ENCODE results near the gene RHBDL1.

The RHBDL1 gene

GRCh38 chr16:660459-661183 is 14.8 kb upstream of the RHBDL1 start:
- peak; percentile 35; the same call in 1 of the 2 replicates for TF ChIP-seq YY1 (IDR thresholded peaks at IDR 0.05; ENCODE audit: low read depth)
- TF ChIP-seq MAX (IDR thresholded peaks at IDR 0.05): peak; percentile 87
- no peak for TF ChIP-seq EP300 (IDR thresholded peaks at IDR 0.05; ENCODE audit: borderline replicate concordance)
- TF ChIP-seq RAD21 (IDR thresholded peaks at IDR 0.05; ENCODE audit: low read depth): peak; percentile 34
- peak; percentile 39; the same call in 1 of the 2 replicates for TF ChIP-seq TAF1 (IDR thresholded peaks at IDR 0.05; ENCODE audit: low read depth)
- peak; percentile 9; the same call in 1 of the 2 replicates for TF ChIP-seq USF1 (IDR thresholded peaks at IDR 0.05)
- no peak for TF ChIP-seq CEBPB (IDR thresholded peaks at IDR 0.05)

GRCh38 chr16:661184-661821 is 14.2 kb upstream of the RHBDL1 start:
- TF ChIP-seq CREB1 (IDR thresholded peaks at IDR 0.05; ENCODE audit: low read depth): no peak
- no peak for TF ChIP-seq TEAD4 (IDR thresholded peaks at IDR 0.05)
- TF ChIP-seq REST (IDR thresholded peaks at IDR 0.05; ENCODE audit: low read depth): no peak
- no peak for TF ChIP-seq NFIC (IDR thresholded peaks at IDR 0.05)
- no peak for TF ChIP-seq TAF1 (IDR thresholded peaks at IDR 0.05; ENCODE audit: low read depth)
- TF ChIP-seq YY1 (IDR thresholded peaks at IDR 0.05; ENCODE audit: low read depth): no peak
- no peak for TF ChIP-seq ZBTB7A (IDR thresholded peaks at IDR 0.05; ENCODE audit: low read depth)
- no peak for TF ChIP-seq RAD21 (IDR thresholded peaks at IDR 0.05; ENCODE audit: low read depth)
- TF ChIP-seq CEBPB (IDR thresholded peaks at IDR 0.05): no peak
- no peak for TF ChIP-seq EGR1 (IDR thresholded peaks at IDR 0.05)
- no peak for TF ChIP-seq EP300 (IDR thresholded peaks at IDR 0.05; ENCODE audit: borderline replicate concordance)
- no peak for TF ChIP-seq MAX (IDR thresholded peaks at IDR 0.05)
- TF ChIP-seq USF1 (IDR thresholded peaks at IDR 0.05): no peak
- no peak for TF ChIP-seq FOXM1 (IDR thresholded peaks at IDR 0.05; ENCODE audit: borderline replicate concordance, low read depth)
- TF ChIP-seq TCF12 (IDR thresholded peaks at IDR 0.05; ENCODE audit: low read depth): no peak

- TF ChIP-seq TAF1 (IDR thresholded peaks at IDR 0.05; ENCODE audit: low read depth): no peak
- TF ChIP-seq TEAD4 (IDR thresholded peaks at IDR 0.05): no peak
- TF ChIP-seq TCF12 (IDR thresholded peaks at IDR 0.05; ENCODE audit: low read depth): no peak
- no peak for TF ChIP-seq NFIC (IDR thresholded peaks at IDR 0.05)
- no peak for TF ChIP-seq MAX (IDR thresholded peaks at IDR 0.05)
- no peak for TF ChIP-seq CEBPB (IDR thresholded peaks at IDR 0.05)
- no peak for TF ChIP-seq CREB1 (IDR thresholded peaks at IDR 0.05; ENCODE audit: low read depth)
- no peak for TF ChIP-seq EP300 (IDR thresholded peaks at IDR 0.05; ENCODE audit: borderline replicate concordance)
- TF ChIP-seq EGR1 (IDR thresholded peaks at IDR 0.05): no peak
- TF ChIP-seq REST (IDR thresholded peaks at IDR 0.05; ENCODE audit: low read depth): no peak
- no peak for TF ChIP-seq RAD21 (IDR thresholded peaks at IDR 0.05; ENCODE audit: low read depth)
- no peak for TF ChIP-seq FOXM1 (IDR thresholded peaks at IDR 0.05; ENCODE audit: borderline replicate concordance, low read depth)
- TF ChIP-seq YY1 (IDR thresholded peaks at IDR 0.05; ENCODE audit: low read depth): no peak
- no peak for TF ChIP-seq USF1 (IDR thresholded peaks at IDR 0.05)
- no peak for TF ChIP-seq ZBTB7A (IDR thresholded peaks at IDR 0.05; ENCODE audit: low read depth)
Observed at GRCh38 chr16:662095-662494, 13.4 kb upstream of the RHBDL1 start.

- TF ChIP-seq RAD21 (IDR thresholded peaks at IDR 0.05; ENCODE audit: low read depth) (no peak), NFIC (IDR thresholded peaks at IDR 0.05) (no peak), ZBTB7A (IDR thresholded peaks at IDR 0.05; ENCODE audit: low read depth) (no peak), FOXM1 (IDR thresholded peaks at IDR 0.05; ENCODE audit: borderline replicate concordance, low read depth) (no peak), MAX (IDR thresholded peaks at IDR 0.05) (no peak), USF1 (IDR thresholded peaks at IDR 0.05) (no peak)
Observed at GRCh38 chr16:662597-662996, 12.9 kb upstream of the RHBDL1 start.

Measured in Ishikawa (cell line).